A549 (cell line): ENCODE results near the gene PTGES. TPM values are rescaled to one million over a fixed set of nuclear protein-coding genes. Genes with fewer than 3 reads are reported as not detected.

ENCODE experiments used
- ATAC-seq, 2 experiments: fragments of 200-7000 bp in 1 of 2; fragments of >200 bp in 1 of 2; cut with Nextera tagmentation in 1 of 2; cut with Tn5 transposase in 1 of 2; 3 replicates each; pipeline versions ENCODE4 v1.8.0 to v1.9.1; 2018 to 2020; ENCODE audit warnings: mild to moderate bottlenecking in 1 of 2, moderate library complexity in 1 of 2
- CTCF ChIA-PET: fragments of 300-600 bp; sonication (Branson Sonifier 250); formaldehyde crosslinking; extraction: SDS; loops from one replicate; lab custom pipeline; 2021; ENCODE audit warnings: antibody characterized with exemption, inconsistent platforms; lab: Yijun Ruan, JAX
- POLR2A ChIA-PET: fragments of 350-600 bp; formaldehyde crosslinking; extraction: SDS; loops from one replicate; lab custom pipeline; 2021; ENCODE audit warnings: antibody characterized with exemption, inconsistent platforms; lab: Yijun Ruan, JAX
- DNase-seq, 2 experiments: peaks; one replicate each; pipeline versions ENCODE4 v3.0.0 to v3.0.0-alpha.2; 2011 to 2016; ENCODE audit warnings: low read depth in 1 of 2, low spot score in 1 of 2
- FAIRE-seq: peaks from 2 replicates; lab custom pipeline; 2011; peaks lifted over from hg19 to GRCh38; lab: Jason Lieb, UNC
- H3K27ac ChIP-seq, 2 experiments: fragments of >200 bp; sonication (Bioruptor Twin); formaldehyde crosslinking; 3 replicates each; pipeline ENCODE4 v1.5.1; 2016 to 2017
- H3K4me1 ChIP-seq: fragments of >200 bp; sonication (Bioruptor Twin); formaldehyde crosslinking; 3 replicates; pipeline ENCODE4 v1.6.1; 2016
- H3K4me2 ChIP-seq: fragments of >200 bp; sonication (Bioruptor Twin); formaldehyde crosslinking; 3 replicates; pipeline ENCODE4 v1.6.1; 2016
- H3K4me3 ChIP-seq: fragments of >200 bp; sonication (Bioruptor Twin); formaldehyde crosslinking; 3 replicates; pipeline ENCODE4 v1.5.1; 2016
- H3K9me3 ChIP-seq: fragments of >200 bp; sonication (Bioruptor Twin); formaldehyde crosslinking; 3 replicates; pipeline ENCODE4 v1.6.1; 2016
- ATOH8 ChIP-seq: fragments of 250-450 bp; sonication (Bioruptor Pico); IDR thresholded peaks from 2 replicates; pipeline ENCODE4 v1.5.0; 2020; ENCODE audit warnings: low read depth, mild to moderate bottlenecking, moderate library complexity
- BCL3 ChIP-seq: fragments of >200 bp; sonication (Bioruptor Twin); formaldehyde crosslinking; IDR thresholded peaks from 3 replicates; pipeline ENCODE4 v1.6.1; 2016
- BHLHE40 ChIP-seq: IDR thresholded peaks from 2 replicates; pipeline ENCODE4 v1.6.1; 2012; ENCODE audit warnings: low read depth, low read length, inconsistent platforms
- CBX8 ChIP-seq: fragments of 200-600 bp; sonication (generic); IDR thresholded peaks from 2 replicates; pipeline ENCODE4 v1.6.1; 2016
- CEBPB ChIP-seq, 2 experiments: fragments of >200 bp in 1 of 2; sonication (Bioruptor Twin) in 1 of 2; formaldehyde crosslinking in 1 of 2; IDR thresholded peaks; 2 replicates each; pipeline ENCODE4 v1.6.1; 2012 to 2016
- CHD2 ChIP-seq: fragments of 150-350 bp; IDR thresholded peaks from 2 replicates; pipeline ENCODE4 v1.6.1; 2014; ENCODE audit warnings: low read length; ENCODE audit not compliant: partially characterized antibody
- CTCF ChIP-seq: fragments of >200 bp; sonication (Bioruptor Twin); formaldehyde crosslinking; IDR thresholded peaks from 3 replicates; pipeline ENCODE4 v1.5.1; 2016
- E2F6 ChIP-seq: IDR thresholded peaks from 2 replicates; pipeline ENCODE4 v1.6.1; 2012; ENCODE audit warnings: low read depth, borderline replicate concordance
- ELK1 ChIP-seq: fragments of 150-350 bp; IDR thresholded peaks from 2 replicates; pipeline ENCODE4 v1.6.1; 2014; ENCODE audit warnings: low read depth, mild to moderate bottlenecking, low read length
- EP300 ChIP-seq, 2 experiments: fragments of >200 bp; sonication (Bioruptor Twin); formaldehyde crosslinking; IDR thresholded peaks; 2 replicates in 1 of 2; 3 replicates in 1 of 2; pipeline ENCODE4 v1.6.1; 2016 to 2017
- FOXS1 ChIP-seq: fragments of 250-450 bp; sonication (Bioruptor Pico); IDR thresholded peaks from 2 replicates; pipeline ENCODE4 v1.5.0; 2020; ENCODE audit warnings: mild to moderate bottlenecking, moderate library complexity
- HOXA7 ChIP-seq: fragments of 250-450 bp; sonication (Bioruptor Pico); IDR thresholded peaks from 2 replicates; pipeline ENCODE4 v1.5.0; 2020; ENCODE audit warnings: mild to moderate bottlenecking, moderate library complexity
- HOXB13 ChIP-seq: fragments of 250-450 bp; sonication (Bioruptor Pico); IDR thresholded peaks from 2 replicates; pipeline ENCODE4 v1.5.0; 2020; ENCODE audit warnings: low read depth, mild to moderate bottlenecking, moderate library complexity
- HOXB5 ChIP-seq: fragments of 250-450 bp; sonication (Bioruptor Pico); IDR thresholded peaks from 2 replicates; pipeline ENCODE4 v1.5.0; 2020; ENCODE audit warnings: mild to moderate bottlenecking, moderate library complexity
- MAFK ChIP-seq: fragments of 450-650 bp; IDR thresholded peaks from 2 replicates; pipeline ENCODE4 v1.6.1; 2014; ENCODE audit not compliant: partially characterized antibody
- MAX ChIP-seq: IDR thresholded peaks from 2 replicates; pipeline ENCODE4 v1.6.1; 2012
- MYC ChIP-seq: IDR thresholded peaks from 2 replicates; pipeline ENCODE4 v1.6.1; 2012; ENCODE audit warnings: mild to moderate bottlenecking, inconsistent platforms, low read length, improper control_type of control experiment, borderline replicate concordance
- PBX3 ChIP-seq: IDR thresholded peaks from 2 replicates; pipeline ENCODE4 v1.6.1; 2012
- PHF8 ChIP-seq: fragments of 200-600 bp; sonication (generic); IDR thresholded peaks from 2 replicates; pipeline ENCODE4 v1.6.1; 2016; ENCODE audit warnings: low read depth, mild to moderate bottlenecking, antibody characterized with exemption, moderate library complexity, borderline replicate concordance
- POLR2AphosphoS2 ChIP-seq: conservative IDR thresholded peaks from 2 replicates; pipeline ENCODE4 v1.6.1; 2012; ENCODE audit warnings: low read length, improper control_type of control experiment, inconsistent platforms
- RCOR1 ChIP-seq: fragments of 150-350 bp; IDR thresholded peaks from 2 replicates; pipeline ENCODE4 v1.6.1; 2014; ENCODE audit warnings: antibody characterized with exemption, low read length, low read depth
- RFX5 ChIP-seq: fragments of 450-650 bp; IDR thresholded peaks from 2 replicates; pipeline ENCODE4 v1.7.1; 2014; ENCODE audit warnings: antibody characterized with exemption, mild to moderate bottlenecking, moderate library complexity
- RNF2 ChIP-seq: fragments of 200-600 bp; sonication (generic); IDR thresholded peaks from 2 replicates; pipeline ENCODE4 v1.6.1; 2016; ENCODE audit warnings: low read depth, mild to moderate bottlenecking, antibody characterized with exemption, moderate library complexity, borderline replicate concordance
- SREBF2 ChIP-seq: fragments of 450-650 bp; IDR thresholded peaks from 2 replicates; pipeline ENCODE4 v1.6.1; 2014; ENCODE audit warnings: mild to moderate bottlenecking, moderate library complexity
- TFCP2L1 ChIP-seq: fragments of 250-450 bp; sonication (Bioruptor Pico); IDR thresholded peaks from 2 replicates; pipeline ENCODE4 v1.5.0; 2021; ENCODE audit warnings: mild to moderate bottlenecking
- ZC3H11A ChIP-seq: fragments of 450-650 bp; IDR thresholded peaks from 2 replicates; pipeline ENCODE4 v1.6.1; 2014; ENCODE audit warnings: antibody characterized with exemption, mild to moderate bottlenecking
- ZNF302 ChIP-seq: fragments of 250-450 bp; sonication (Bioruptor Pico); IDR thresholded peaks from 2 replicates; pipeline ENCODE4 v1.9.0; 2021; ENCODE audit warnings: inconsistent platforms, mild to moderate bottlenecking, moderate library complexity
- WGBS: methylation state at CpG from one replicate; pipeline ENCODE4 v1.1.6; 2017; ENCODE audit errors: missing lambda C conversion rate; 5-methylcytosine and 5-hydroxymethylcytosine counted together
- polyA plus RNA-seq, 4 experiments: library from polyadenylated mRNA; depleted of rRNA in 3 of 4; stranded (reverse); fragments of >200 nt; fragmentation: RNase III in 1 of 4; extraction: RNeasy Plus Mini Kit Qiagen cat#74134 plus additional on column Dnase treatment in 1 of 4; gene quantifications; 2 replicates in 3 of 4; 3 replicates in 1 of 4; pipeline ENCODE4 v1.2.3, GENCODE V29; 2011 to 2017

The PTGES gene
- polyA plus RNA-seq, 2 of the 4 experiments (the other 2 are of a cell fraction): 19.1 to 58.8 TPM

GRCh38 chr9:129759804-129760502 is 7.1 kb upstream of the PTGES start:
- H3K4me1 ChIP-seq: peaks cover 25% of the 10 kb centered on the region
- no peak for ATAC-seq
- H3K4me3 ChIP-seq: no peak overlapping the region
- POLR2A ChIA-PET: interaction anchor here (0.6 to 0.7 kb wide), 2 partner anchors 17 kb away, joined by 3 read pairs; no protein-coding TSS in a partner anchor
- H3K4me2 ChIP-seq: no peak overlapping the region
- no peak for DNase-seq
- 89% methylated on average over 13 of the region's 13 CpGs for WGBS
- H3K9me3 ChIP-seq: no peaks in the 10 kb centered on the region
- no peak for FAIRE-seq
- peak overlapping the region in 1 of 2 experiments; percentile 61; a peak in 2 of 6 replicates for H3K27ac ChIP-seq
- TF ChIP-seq E2F6 (no peak), CTCF (no peak), CHD2 (no peak), POLR2AphosphoS2 (no peak), RNF2 (no peak), MYC (no peak), HOXB13 (CRISPR knock-in tag) (no peak), ELK1 (no peak), TFCP2L1 (CRISPR knock-in tag) (no peak), ATOH8 (CRISPR knock-in tag) (no peak), BCL3 (no peak), PHF8 (no peak), ZNF302 (CRISPR knock-in tag) (no peak), SREBF2 (no peak), RFX5 (no peak), MAFK (no peak), CBX8 (no peak)
- CTCF ChIA-PET: interaction anchor here (0.7 to 12.3 kb wide), 12 partner anchors 8 to 118 kb away, joined by 3 to 161 read pairs (median 4); partner anchors contain the start of gene ASB6

GRCh38 chr9:129759319-129759718 is 6.5 kb upstream of the PTGES start:
- WGBS: 92% methylated on average over 4 of the region's 4 CpGs
- peaks cover 25% of the 10 kb centered on the region for H3K4me1 ChIP-seq
- ChIA-PET POLR2A (interaction anchor here (0.6 kb wide), 1 partner anchor 18 kb away, joined by 3 read pairs; no protein-coding TSS in a partner anchor), CTCF (interaction anchor here (0.7 to 12.3 kb wide), 11 partner anchors 8 to 620 kb away, joined by 3 to 161 read pairs (median 4); partner anchors contain the start of gene ASB6)
- H3K4me2 ChIP-seq: no peak overlapping the region
- ATAC-seq (no peak), DNase-seq (no peak), FAIRE-seq (no peak)
- H3K4me3 ChIP-seq: no peak overlapping the region
- peak overlapping the region in 1 of 2 experiments; percentile 61; a peak in 2 of 6 replicates for H3K27ac ChIP-seq
- no peaks in the 10 kb centered on the region for H3K9me3 ChIP-seq
- no peak for TF ChIP-seq CEBPB (IDR thresholded peaks at IDR 0.05)
- TF ChIP-seq ZC3H11A: no peak
- TF ChIP-seq HOXA7 (CRISPR knock-in tag): no peak
- no peak for TF ChIP-seq EP300 (IDR thresholded peaks at IDR 0.05)
- no peak for TF ChIP-seq FOXS1 (CRISPR knock-in tag)
- no peak for TF ChIP-seq ATOH8 (CRISPR knock-in tag)
- TF ChIP-seq MAX: no peak
- TF ChIP-seq BHLHE40: no peak
- TF ChIP-seq HOXB5 (CRISPR knock-in tag): no peak
- TF ChIP-seq POLR2AphosphoS2: no peak
- TF ChIP-seq BCL3: no peak
- TF ChIP-seq RCOR1: no peak
- no peak for TF ChIP-seq PBX3
